ENCODE measurements around the gene FJX1. TPM values are rescaled to one million over a fixed set of nuclear protein-coding genes. Genes with fewer than 3 reads are reported as not detected.
A peak's percentile ranks its signal among the peaks of the same experiment; 100 is the strongest.

FJX1 gene, protein sequence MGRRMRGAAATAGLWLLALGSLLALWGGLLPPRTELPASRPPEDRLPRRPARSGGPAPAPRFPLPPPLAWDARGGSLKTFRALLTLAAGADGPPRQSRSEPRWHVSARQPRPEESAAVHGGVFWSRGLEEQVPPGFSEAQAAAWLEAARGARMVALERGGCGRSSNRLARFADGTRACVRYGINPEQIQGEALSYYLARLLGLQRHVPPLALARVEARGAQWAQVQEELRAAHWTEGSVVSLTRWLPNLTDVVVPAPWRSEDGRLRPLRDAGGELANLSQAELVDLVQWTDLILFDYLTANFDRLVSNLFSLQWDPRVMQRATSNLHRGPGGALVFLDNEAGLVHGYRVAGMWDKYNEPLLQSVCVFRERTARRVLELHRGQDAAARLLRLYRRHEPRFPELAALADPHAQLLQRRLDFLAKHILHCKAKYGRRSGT
- total RNA-seq: 25.2 and 30.5 TPM in 2 replicates

DNA sequence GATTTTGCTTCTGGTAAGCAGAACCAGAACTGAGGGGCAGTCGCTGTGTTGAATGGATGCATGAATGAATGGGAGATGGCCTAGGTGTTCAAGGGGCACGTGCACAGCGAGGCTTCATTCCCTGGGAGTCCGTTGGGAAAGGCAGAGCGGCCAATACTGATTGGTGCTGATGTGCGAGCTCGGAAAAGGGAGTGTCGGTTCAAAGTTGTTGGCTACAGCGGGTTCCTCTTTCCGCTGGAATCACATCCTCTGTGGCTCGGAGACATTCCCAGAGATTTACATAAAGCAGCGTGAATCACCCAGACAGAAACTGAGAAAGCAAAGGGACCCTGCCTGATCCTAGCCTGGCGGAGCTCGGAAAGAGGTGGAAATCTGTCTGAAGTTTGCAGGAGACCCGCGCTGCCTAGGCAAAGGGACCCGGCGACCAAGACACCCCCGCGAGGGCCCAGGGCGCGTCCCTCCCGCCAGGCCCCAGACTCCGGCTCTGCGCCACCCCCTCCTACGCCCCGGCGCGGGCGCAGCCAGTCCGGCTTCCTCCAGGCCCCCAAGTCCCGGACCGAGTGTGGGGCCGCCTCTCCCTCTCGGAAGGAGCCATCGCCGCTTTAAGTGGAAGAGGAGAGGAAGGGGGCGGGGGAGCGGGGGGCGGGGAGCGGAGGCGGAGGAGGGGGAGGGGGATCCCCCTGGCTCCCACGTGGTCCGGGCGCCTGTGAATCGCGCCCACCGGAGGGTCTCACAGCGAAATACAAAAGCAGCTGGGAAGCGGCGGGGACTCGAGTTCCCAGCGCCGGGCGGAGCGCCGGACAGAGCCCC, at the start of gene FJX1:
Gene FJX1, plus strand, starts transcription at position 774 of the 810 bp plus-strand sequence. CDS start 177 bp downstream, outside the sequence.
- DNase-seq (ENCODE audit: low read depth in 2 of 2): peak; percentile 70 to 87

DNA sequence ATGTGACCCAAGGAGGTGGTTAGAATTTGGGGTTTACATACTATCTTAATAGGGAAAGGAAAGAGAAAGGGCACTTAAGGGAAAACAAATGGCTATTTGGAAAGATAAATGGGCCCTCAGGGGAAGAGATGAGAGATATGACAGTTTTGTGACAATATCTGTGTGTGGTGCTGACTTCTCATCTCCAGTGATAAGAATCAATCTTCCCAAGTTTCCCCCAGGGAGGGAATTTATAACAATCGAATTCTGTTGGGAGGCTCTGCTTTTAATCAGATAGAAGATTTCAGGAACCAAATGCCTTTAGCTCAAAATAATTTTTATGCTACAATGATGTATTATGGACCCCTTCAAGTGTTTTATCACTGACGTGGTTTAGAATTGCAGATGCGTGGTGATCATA, 46.6 kb upstream of the FJX1 start:
- DNase-seq (ENCODE audit: low read depth in 2 of 2): no peak

DNA sequence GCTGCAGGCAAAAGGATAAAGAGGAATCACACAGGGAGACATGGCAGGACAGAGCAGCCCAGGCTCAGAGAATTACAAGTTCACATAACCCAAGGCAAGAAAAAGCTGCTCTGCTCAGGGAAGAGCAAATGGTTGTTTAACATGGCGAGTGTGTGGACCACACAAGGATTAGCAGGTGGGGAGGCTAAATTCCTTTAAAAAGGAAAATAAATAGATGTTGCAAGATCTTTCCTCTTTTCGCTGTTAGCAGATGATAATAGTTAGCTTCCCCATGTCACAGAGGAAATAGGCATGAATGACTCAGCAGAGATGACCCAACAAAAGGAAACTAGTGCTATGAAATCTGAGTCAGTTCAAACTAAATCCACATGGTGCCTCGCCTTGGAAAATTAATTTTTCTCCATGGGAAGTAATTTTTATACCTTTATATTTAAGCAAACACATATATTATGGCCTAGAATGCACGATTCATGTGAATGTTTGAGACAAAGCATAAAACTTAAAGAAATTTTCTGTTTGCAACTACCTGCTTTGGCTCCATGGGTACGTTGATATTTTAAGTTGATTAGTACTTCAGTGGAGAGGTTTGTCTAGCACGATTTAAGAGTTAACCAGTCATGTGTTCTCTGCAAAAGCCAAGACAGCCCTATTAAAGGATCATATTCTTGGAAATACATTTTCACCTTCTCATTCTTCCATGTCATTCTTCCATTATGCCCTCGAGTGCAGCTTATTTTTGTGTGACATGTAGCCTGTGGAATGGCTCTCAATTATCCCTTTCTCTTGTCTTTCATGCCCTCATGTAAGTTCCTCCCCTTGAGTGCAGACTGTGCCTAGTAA, 38.5 kb upstream of the FJX1 start:
- DNase-seq (ENCODE audit: low read depth in 2 of 2): peak; percentile 34 to 75

DNA sequence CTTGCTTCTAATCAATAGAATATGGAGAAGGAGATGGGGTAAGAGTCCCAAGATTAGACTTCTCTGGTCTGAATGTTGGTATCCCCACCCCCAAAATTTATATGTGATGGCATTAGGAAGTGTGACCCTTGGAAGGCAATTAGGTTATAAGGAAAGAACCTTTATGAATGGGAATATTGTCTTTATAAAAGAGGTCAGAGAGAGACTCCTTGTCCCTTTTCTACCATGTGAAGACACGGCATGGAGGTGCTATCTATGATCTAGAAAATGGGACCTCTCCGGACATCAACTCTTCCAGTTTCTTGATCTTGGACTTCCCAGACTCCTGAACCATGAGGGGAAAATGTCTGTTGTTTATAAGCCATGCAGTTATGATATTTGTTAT, 37.9 kb upstream of the FJX1 start:
- DNase-seq (ENCODE audit: low read depth in 2 of 2): no peak

DNA sequence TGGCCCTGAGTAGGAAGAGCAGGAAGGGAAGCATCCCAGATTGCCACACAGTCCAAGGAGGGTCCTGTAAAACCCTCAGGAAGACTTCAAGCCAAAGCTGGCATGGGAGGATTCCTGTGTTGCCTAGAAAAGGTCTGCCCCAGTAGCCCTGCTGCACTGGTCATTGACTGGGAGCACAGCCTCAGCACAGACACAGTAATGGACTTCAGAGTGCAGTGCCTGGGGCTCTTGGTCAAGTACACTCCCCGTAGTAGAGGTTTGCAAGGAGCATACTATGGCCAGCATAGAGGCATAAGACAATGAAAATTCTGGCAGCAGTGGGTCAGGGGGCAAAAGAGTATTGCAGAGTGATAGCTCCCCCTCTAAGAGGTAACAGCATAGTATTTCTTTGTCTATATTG, 36.2 kb upstream of the FJX1 start:
- no peak for DNase-seq (ENCODE audit: low read depth in 2 of 2)

DNA sequence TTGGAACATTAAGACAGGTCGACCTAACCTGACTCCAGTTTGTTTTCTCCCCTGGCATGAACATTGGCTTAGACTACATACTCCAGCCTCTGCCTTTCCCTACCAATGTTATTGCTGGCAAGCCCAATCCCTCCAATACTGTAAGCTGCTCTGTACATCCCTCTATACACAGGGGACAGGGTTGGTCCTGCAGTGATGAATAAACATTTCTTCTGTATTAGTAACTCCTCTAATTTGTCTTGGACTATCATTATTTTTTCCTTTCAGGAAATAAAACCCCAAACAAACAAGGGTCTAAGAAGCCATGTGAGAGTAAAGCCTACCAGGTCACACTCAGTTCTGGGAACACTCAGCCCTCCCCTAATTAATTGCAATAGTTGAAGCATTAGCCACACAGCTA, 35.1 kb upstream of the FJX1 start:
- DNase-seq (ENCODE audit: low read depth in 2 of 2): no peak

DNA sequence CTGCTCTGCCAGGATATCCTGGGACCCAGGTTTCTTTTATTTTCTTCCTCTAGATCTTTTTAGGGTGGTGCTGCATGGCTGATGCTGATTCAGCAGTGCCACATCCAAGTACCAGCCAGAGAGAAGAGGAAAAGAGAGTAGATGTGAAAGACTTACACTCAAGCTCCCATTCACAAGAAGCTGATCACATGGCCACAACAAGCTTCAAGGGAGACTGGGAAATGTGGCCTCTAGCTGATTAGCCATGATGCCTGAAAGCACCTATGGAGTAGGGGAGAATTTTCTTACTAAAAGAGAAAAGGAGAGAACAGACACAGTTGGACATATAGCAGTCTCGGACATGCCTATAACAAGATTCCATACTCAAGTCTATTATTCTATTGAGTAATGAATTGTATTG, 34.4 kb upstream of the FJX1 start:
- DNase-seq (ENCODE audit: low read depth in 2 of 2): no peak

DNA sequence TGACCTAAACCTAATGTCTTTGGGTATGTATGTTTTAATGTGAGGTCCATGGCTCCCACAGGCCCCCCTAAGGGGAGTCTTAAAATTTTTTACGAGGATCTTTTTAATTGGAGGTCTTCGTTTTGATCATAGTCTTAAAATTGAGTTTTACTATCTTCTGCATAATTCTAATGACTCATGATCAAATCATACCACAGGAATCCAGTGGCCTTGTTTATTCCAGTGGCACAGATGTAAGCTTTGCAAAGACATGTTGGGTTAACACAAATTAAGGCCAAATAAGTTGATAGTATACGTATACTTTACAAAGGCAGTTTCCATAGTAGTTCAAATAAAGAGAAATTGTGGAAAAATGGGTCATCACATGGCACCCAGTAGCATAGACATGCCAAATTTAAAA, 33.9 kb upstream of the FJX1 start:
- DNase-seq (ENCODE audit: low read depth in 2 of 2): no peak

DNA sequence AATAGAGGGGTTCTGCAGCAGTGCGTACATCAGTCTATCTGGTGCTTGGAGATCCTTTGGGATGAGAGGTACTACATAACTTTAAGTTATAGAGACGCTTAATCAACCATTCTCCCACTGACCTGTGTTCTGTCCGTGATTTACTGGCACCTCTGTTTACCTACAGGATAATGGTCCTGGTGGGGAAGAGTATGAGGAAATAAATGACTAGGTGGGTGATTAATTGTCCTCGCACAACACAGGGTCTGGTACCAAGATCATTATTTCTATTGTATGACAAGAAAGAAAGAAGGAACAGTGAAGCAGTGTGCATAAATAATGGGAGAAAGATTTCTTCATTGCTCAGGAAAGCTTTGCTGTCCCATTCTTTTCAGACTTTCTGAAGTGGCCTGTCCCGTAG, 32.8 kb upstream of the FJX1 start:
- no peak for DNase-seq (ENCODE audit: low read depth in 2 of 2)

DNA sequence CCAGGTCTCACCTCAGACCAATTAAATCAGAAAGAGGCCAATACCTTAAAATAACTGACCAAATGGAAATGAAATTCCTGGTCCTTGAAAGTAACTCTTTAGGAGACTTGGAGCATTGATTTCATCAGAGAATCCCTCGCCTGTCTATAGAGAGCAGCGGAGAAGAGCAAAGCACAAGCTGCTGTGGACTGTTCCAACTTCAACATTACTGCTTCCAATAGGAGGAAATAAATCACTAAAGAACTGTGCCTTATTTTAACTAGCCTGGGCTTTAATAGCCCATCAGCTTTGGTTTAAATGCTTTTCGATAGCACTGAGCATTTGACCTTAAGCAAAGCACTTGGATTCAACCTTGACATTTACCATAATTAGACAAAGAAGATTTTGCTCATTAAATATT, 32.0 kb upstream of the FJX1 start:
- no peak for DNase-seq (ENCODE audit: low read depth in 2 of 2)

DNA sequence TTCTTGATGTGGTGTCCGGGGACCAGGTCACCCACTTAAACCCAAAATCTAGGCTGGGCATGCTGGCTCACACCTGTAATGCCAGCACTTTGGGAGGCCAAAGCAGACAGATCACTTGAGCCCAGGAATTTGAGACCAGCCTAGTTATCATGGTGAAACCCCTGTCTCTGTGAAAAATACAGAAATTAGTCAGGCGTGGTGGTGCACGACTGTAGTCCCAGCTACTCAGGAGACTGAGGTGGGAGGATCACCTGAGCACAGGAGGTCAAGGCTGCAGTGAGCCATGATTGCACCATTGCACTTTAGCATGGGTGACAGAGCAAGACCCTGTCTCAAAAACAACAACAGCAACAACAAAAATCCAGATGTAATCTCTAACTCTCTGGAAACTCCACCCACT, 30.3 kb upstream of the FJX1 start:
- no peak for DNase-seq (ENCODE audit: low read depth in 2 of 2)

DNA sequence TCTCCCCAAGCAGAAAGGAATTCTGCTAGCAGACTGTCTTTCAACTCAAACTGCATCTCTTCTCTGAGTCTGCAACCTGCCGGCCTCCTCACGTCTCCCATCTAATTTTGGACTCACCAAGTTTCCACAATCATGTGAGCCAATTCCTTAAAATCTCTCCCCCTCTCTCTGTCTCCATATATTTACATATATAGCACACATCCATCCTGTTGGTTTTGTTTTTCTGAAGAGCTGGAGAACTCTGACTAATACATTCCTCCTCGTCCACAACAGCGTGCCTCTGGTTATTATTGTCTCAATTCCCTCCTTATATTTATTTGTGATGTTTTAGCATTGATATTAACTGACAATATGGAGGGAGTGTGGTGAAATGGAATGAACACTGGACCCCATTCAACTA, 29.6 kb upstream of the FJX1 start:
- DNase-seq (ENCODE audit: low read depth in 2 of 2): no peak

DNA sequence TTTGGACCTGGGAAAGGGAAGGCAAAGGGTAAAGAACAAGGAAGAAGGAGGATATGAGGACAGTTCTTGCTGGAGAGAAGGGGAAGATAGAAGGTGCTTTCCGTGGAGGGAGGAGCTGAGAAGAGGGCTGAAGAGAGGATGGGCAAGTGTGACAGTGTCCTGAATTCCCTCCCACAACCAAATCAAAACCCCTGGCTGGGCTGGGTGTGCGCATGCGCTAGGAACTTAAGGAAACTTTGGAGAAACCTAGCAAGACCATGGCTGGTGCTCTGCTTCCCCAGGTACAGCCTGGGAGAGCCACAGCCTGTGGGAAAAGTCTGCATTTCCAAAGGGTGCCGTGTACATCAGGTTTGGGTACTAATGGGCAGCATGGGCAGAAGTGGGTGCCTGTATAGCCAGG, 29.0 kb upstream of the FJX1 start:
- DNase-seq (ENCODE audit: low read depth in 2 of 2): no peak

DNA sequence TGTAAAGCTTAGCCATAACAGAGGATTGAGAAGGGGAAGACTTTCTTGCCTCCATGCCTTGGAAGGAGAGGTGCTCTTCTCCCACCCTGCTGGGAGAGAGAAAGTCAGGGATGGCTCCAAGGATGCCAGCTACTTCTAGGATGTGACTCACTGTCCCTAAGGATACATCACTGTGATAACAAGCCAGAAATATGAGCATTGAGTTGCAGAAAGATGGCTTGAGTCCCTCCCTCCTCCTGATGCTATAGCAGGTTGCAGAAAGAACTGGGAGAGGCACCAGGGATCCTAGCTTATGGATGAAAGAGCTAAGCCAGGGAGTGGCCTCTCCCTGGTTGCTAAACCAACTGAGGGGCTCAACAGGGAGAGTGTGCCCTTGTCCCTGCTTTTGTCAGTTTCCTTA, 27.8 kb upstream of the FJX1 start:
- no peak for DNase-seq (ENCODE audit: low read depth in 2 of 2)

DNA sequence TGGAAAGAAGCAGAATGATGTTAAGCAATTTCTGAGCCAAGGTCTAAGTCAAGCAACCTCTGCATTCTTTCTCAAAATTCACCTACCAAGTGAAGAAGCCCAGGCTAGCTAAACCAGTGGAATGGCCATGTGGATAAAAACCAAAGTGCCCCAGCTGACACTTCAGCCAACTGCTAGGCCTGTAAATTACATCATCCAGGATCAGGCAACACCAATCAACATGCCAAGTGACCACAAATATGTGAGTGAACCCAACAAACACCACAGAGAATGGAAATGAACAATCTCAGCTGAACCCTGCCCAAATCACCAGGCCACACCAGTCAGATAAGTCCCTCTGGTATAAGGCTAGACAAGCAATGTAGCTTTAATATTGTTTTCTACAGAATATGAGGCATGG, 25.1 kb upstream of the FJX1 start:
- no peak for DNase-seq (ENCODE audit: low read depth in 2 of 2)

DNA sequence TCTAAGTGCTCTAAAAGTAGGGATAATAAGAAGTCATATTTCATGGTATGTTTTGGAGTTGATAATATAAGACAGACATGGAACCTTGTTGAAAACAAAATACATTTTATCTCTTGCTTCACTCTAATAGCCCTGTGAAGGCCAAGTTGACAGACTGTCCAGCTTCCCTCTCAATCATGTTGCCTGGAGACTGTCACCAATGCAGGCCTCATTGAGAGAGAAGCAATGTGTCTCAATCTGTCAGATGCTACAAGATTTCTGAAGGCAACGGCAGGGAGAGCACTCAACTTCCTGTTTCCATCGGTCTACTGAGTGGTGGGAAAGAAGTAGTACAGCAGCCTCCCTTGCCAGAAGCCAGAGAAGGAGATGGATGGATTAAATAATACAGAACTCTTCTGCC, 23.6 kb upstream of the FJX1 start:
- no peak for DNase-seq (ENCODE audit: low read depth in 2 of 2)

DNA sequence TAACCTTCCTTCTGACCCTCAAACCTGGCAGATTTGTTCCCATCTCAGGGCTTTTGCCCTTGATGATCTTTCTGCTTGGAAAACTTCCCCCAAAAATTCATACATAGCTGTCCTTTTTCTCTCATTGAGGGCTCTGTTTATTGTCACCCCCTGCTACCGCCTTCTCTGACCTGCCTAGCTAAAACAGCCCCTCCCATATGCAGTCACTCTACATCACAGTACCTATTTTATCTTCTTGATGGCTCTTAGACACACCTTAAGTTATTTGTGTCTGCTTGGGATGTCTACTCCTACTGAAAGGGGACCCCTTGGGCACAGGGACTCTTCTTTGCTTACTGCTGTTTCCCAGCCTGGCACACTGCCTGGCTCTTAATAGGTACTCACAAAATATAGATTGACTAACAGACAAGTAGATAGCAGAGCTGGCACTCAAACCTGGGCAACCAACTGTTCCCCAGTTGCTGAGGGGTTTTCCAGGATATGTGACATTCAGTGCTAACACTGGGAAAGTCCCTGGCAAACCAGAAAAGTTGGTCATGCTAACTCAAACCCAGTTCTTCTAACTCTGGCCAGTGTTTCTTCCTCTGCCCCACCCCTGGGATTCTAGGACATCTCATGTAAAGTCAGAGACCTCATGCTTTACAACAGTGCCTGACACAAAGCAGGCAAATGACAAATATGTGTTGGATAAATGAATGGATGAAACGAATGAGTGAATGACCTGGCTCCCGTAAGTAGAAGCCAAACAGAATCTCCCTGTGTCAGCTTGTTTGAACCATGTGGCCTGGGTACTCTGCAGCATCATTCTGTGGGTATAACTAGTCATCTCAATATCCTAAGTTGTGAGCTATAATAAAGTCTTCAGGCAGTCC, 19.8 kb upstream of the FJX1 start:
- DNase-seq (ENCODE audit: low read depth in 2 of 2): peak in 1 of 2 donors; percentile 48

DNA sequence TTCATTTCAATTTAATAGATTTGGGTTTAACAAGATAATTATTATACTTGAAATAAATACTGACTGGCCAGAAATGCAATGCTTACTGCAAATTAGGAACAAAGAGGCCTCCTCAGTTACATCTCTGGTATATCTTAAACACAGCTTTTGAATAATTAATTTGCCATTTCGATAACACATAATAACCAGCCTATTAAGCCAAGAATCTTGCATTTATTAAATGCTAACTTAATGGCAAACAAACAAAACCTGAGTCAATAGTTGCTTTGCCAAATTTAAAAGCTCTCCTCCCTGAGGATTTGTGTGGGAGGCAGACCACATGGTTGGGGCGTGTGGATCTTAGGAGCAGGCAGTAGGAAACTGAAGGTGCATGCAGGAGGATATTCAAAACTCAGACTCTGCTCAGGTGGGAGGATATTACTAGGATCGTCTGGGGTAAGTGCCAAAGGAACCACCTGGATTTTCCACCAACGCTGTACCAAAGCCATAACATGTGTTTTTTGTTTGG, 17.9 kb upstream of the FJX1 start:
- DNase-seq (ENCODE audit: low read depth in 2 of 2): no peak

DNA sequence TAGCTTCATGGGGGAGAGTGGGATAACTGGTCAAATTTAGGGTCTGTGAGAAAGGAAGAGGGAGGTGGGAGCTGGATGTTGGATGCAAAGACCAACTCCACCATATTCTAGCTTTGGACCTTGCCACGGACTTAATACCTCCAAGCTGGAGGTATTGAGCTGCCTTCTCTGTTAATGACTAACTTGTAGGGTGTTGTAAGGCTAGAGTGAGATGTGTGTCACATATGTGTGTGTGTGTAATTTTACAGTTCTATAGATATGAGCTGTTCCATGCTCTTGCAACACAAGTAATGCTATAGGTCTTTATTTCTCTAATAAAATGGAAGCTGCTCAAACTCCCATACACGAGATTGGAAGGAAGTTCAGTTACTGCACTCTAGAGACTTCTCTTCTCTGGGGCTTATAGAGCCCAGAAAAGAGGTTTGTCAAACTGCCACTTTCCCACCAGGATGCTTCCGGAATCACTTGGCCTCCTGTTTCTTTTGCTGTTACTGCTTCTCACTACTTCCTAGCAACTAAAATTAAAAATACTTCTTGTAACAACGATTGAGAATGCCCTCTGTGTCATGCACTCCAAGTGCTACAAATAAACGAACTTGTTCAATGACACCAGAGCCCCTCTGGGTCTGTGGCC, 16.0 kb upstream of the FJX1 start:
- DNase-seq (ENCODE audit: low read depth in 2 of 2): no peak

DNA sequence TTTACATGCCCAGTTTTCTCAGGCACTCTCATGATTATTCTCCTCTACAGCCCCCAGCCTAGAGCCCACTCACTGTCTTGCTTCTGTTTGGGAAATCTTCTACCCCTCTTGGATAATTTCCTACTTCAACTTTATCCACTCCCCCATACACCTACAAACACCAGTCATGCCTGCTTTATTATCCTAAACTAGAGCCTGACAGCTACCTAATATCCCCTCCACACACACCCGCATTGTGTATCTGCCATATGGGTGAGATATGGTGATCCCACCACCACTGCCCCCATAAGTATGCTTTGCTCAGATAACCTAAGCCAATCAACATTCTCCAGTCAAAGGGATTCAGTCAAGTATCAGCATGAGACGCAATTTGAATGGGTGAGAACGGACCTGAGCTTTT, 15.3 kb upstream of the FJX1 start:
- DNase-seq (ENCODE audit: low read depth in 2 of 2): no peak

Measured in dermis microvascular lymphatic vessel endothelial cell (primary cell).